Lower leg skin (tissue), 3 donors: ENCODE data around the gene NFIB.

ENCODE experiments used
- POLR2A ChIP-seq, 2 donors: fragments of 450-650 bp; IDR thresholded peaks; one replicate each; pipeline ENCODE4 v1.6.1; 2016 to 2017; ENCODE audit warnings: antibody characterized with exemption in 2 of 2, mild to moderate bottlenecking in 1 of 2, moderate library complexity in 1 of 2
- TF ChIP-seq, protein P1 (sequence below), 3 donors: fragments of 450-650 bp; IDR thresholded peaks; one replicate each; pipeline ENCODE4 v1.5.1; 2016; ENCODE audit warnings: antibody characterized with exemption in 3 of 3, mild to moderate bottlenecking in 3 of 3, moderate library complexity in 2 of 3

DNA sequence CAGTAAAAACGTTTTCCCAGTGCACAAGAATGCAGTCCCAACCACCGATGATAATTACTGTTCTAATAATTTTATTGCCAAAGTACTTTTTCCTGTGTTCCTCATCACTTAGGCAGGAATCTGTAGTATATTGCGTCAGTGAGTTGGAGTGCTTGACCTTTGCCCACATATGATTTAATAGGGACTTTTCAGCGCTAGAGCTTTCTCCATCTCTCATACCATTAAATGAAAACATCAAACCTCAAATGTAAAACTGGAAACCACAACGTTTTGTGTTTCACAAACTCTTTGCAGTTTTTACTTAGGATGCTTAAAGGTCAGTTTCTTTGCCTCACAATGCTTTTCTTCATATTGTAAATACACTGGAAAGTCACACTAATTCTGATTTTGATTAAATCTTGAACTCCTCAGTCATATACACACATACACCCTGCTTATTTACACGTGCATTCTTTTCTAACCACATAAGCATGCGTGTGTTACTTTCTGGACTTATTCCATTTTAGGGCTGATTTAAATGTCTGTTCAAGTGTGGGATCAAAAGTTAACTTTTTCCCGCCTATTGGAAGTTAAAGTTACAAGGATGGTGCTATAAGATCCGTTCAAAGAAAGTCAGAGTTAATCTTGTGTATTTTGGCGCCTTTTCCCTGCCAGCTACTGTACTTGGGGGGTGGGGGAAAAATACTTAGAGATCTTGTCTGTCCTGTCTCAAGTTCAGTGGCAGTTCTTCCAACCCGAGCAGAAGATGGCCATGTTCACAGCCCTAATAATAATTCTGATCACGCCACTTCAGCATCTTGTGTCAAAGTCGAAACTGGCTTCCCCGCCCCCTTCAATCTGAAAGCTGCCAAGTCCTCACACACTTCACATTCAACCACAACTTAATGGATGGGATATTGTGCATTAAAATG lies 6.6 kb upstream of the NFIB start:
- TF ChIP-seq, protein P1, sequence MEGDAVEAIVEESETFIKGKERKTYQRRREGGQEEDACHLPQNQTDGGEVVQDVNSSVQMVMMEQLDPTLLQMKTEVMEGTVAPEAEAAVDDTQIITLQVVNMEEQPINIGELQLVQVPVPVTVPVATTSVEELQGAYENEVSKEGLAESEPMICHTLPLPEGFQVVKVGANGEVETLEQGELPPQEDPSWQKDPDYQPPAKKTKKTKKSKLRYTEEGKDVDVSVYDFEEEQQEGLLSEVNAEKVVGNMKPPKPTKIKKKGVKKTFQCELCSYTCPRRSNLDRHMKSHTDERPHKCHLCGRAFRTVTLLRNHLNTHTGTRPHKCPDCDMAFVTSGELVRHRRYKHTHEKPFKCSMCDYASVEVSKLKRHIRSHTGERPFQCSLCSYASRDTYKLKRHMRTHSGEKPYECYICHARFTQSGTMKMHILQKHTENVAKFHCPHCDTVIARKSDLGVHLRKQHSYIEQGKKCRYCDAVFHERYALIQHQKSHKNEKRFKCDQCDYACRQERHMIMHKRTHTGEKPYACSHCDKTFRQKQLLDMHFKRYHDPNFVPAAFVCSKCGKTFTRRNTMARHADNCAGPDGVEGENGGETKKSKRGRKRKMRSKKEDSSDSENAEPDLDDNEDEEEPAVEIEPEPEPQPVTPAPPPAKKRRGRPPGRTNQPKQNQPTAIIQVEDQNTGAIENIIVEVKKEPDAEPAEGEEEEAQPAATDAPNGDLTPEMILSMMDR (IDR thresholded peaks at IDR 0.05), result no peak
- TF ChIP-seq POLR2A (IDR thresholded peaks at IDR 0.05), result no peak
